Astrocyte (in vitro differentiated cells and primary cell): ENCODE data around the gene TTLL1. TPM values are rescaled to one million over a fixed set of nuclear protein-coding genes. Genes with fewer than 3 reads are reported as not detected.

Source experiments
- DNase-seq: peaks from one replicate; pipeline ENCODE4 v3.0.0-alpha.2; 2010; ENCODE audit warnings: low read depth
- FAIRE-seq: peaks from 2 replicates; lab custom pipeline; 2011; peaks lifted over from hg19 to GRCh38; lab: Jason Lieb, UNC
- H2AFZ ChIP-seq: 2 replicates; pipeline ENCODE4 v1.6.0; 2012; ENCODE audit warnings: low read depth, low read length, inconsistent platforms
- H3K27ac ChIP-seq: 2 replicates; pipeline ENCODE4 v1.5.1; 2011; ENCODE audit warnings: low read depth, low read length, inconsistent platforms
- H3K27me3 ChIP-seq: 2 replicates; pipeline ENCODE4 v1.6.0; 2011; ENCODE audit warnings: low read length, inconsistent platforms; ENCODE audit not compliant: insufficient read depth
- H3K36me3 ChIP-seq: 2 replicates; pipeline ENCODE4 v1.5.1; 2011; ENCODE audit warnings: low read length, inconsistent platforms; ENCODE audit not compliant: insufficient read depth
- H3K4me1 ChIP-seq: 2 replicates; pipeline ENCODE4 v1.5.1; 2011; ENCODE audit warnings: low read length, inconsistent platforms; ENCODE audit not compliant: insufficient read depth
- H3K4me2 ChIP-seq: 2 replicates; pipeline ENCODE4 v1.6.0; 2012; ENCODE audit warnings: low read length, inconsistent platforms
- H3K4me3 ChIP-seq: 2 replicates; pipeline ENCODE4 v1.5.1; 2011; ENCODE audit warnings: low read depth, mild to moderate bottlenecking, low read length, inconsistent platforms; ENCODE audit not compliant: insufficient read depth
- H3K79me2 ChIP-seq: 2 replicates; pipeline ENCODE4 v1.6.0; 2012; ENCODE audit warnings: mild to moderate bottlenecking, low read length, inconsistent platforms; ENCODE audit not compliant: insufficient read depth
- H3K9ac ChIP-seq: 2 replicates; pipeline ENCODE4 v1.6.0; 2012; ENCODE audit warnings: mild to moderate bottlenecking, low read length, inconsistent platforms
- H3K9me3 ChIP-seq: 2 replicates; pipeline ENCODE4 v1.5.1; 2012; ENCODE audit warnings: low read depth, mild to moderate bottlenecking, low read length, inconsistent platforms; ENCODE audit not compliant: insufficient read depth
- H4K20me1 ChIP-seq: 2 replicates; pipeline ENCODE4 v1.6.0; 2012; ENCODE audit warnings: low read length, inconsistent platforms; ENCODE audit not compliant: insufficient read depth
- H3K27ac Mint-ChIP-seq: one replicate; pipeline ENCODE4 v1.8.0; 2021; ENCODE audit warnings: mild to moderate bottlenecking, mixed read lengths; ENCODE audit not compliant: unreplicated experiment
- H3K27me3 Mint-ChIP-seq: one replicate; pipeline ENCODE4 v1.8.0; 2021; ENCODE audit warnings: low read depth, mixed read lengths; ENCODE audit not compliant: unreplicated experiment
- H3K36me3 Mint-ChIP-seq: one replicate; pipeline ENCODE4 v1.8.0; 2021; ENCODE audit warnings: low read depth, mixed read lengths; ENCODE audit not compliant: unreplicated experiment
- H3K4me1 Mint-ChIP-seq: one replicate; pipeline ENCODE4 v1.8.0; 2021; ENCODE audit warnings: low read depth, mixed read lengths; ENCODE audit not compliant: unreplicated experiment
- H3K4me3 Mint-ChIP-seq: one replicate; pipeline ENCODE4 v1.8.0; 2021; ENCODE audit warnings: mild to moderate bottlenecking, moderate library complexity, mixed read lengths; ENCODE audit not compliant: unreplicated experiment
- H3K9me3 Mint-ChIP-seq: one replicate; pipeline ENCODE4 v1.8.0; 2021; ENCODE audit warnings: mild to moderate bottlenecking, mixed read lengths; ENCODE audit not compliant: unreplicated experiment
- CTCF ChIP-seq: IDR thresholded peaks from 2 replicates; pipeline ENCODE4 v1.5.1; 2011; ENCODE audit warnings: low read depth, mild to moderate bottlenecking, inconsistent platforms, low read length, moderate library complexity; ENCODE audit not compliant: insufficient read depth
- EZH2 ChIP-seq: IDR thresholded peaks from 2 replicates; pipeline ENCODE4 v1.6.1; 2012; ENCODE audit warnings: mild to moderate bottlenecking, low read length, inconsistent platforms; ENCODE audit not compliant: insufficient read depth
- total RNA-seq: library from RNA; stranded (reverse); gene quantifications from 2 replicates; pipeline ENCODE4 v1.2.1, GENCODE V29; 2021

TTLL1 gene
- total RNA-seq, 1 donor from 2014 or later, result 10.7 TPM

DNA sequence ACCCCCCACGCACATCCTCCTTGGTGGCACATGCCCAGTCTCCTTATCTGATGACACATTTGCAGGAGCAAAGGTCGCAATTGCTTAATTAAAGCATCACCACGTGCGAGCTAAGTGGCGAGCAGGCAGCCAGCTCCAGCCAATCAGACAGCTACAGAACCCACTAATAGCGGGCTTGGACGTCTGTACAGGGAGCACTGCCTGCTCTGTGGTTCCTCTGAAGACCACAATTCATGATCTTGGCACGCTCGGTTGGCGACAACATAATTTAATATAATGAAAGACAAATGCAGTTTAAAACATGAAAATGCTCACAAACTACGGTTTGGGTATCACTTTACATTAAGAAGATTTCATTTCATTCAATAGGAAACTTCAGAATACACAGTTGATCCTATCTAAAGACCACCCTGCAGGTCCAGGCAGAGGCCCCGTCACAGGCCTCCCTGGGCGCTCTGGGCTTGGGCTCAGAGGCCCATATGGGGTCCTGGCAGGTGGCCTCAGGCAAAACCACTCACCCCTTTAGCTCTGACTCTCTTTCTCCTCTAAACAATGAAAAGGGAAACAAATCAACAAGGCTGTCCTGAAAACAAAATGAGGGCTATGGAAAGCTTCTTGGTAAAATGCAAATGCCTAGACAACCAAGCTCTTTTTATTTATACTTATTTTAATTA, 84.7 kb downstream of the TTLL1 start:
- Histone ChIP-seq H3K27ac (peak overlapping the region; percentile 56), H3K9ac (peak overlapping the region; percentile 30), H3K27me3 (no peaks in the 10 kb centered on the region), H3K79me2 (peaks cover 94% of the 10 kb centered on the region), H3K36me3 (no peaks in the 10 kb centered on the region), H3K4me1 (peaks cover 70% of the 10 kb centered on the region), H2AFZ (no peak overlapping the region), H4K20me1 (peaks cover 73% of the 10 kb centered on the region), H3K4me2 (peak overlapping the region; percentile 64), H3K9me3 (no peaks in the 10 kb centered on the region), H3K4me3 (peak overlapping the region; percentile 1)
- FAIRE-seq (no peak), DNase-seq (peak; percentile 77)
- H3K27me3 Mint-ChIP-seq, result no peaks in the 10 kb centered on the region
- no peaks in the 10 kb centered on the region for H3K36me3 Mint-ChIP-seq
- peak overlapping the region; percentile 95 for H3K27ac Mint-ChIP-seq
- no peak overlapping the region for H3K4me3 Mint-ChIP-seq
- no peak for TF ChIP-seq CTCF
- no peak for TF ChIP-seq EZH2
- no peaks in the 10 kb centered on the region for H3K9me3 Mint-ChIP-seq
- peaks cover 82% of the 10 kb centered on the region for H3K4me1 Mint-ChIP-seq

GRCh38 chr22:43002202-43002586, 87.0 kb downstream of the TTLL1 start:
- FAIRE-seq (peak; percentile 80), DNase-seq (peak; percentile 92)
- peaks cover 89% of the 10 kb centered on the region for H3K4me1 Mint-ChIP-seq
- peaks cover 1% of the 10 kb centered on the region for H3K36me3 Mint-ChIP-seq
- Histone ChIP-seq H3K9ac (peak overlapping the region; percentile 73), H3K79me2 (peaks cover 93% of the 10 kb centered on the region), H3K9me3 (no peaks in the 10 kb centered on the region), H3K4me1 (peaks cover 73% of the 10 kb centered on the region), H3K4me2 (peak overlapping the region; percentile 81), H3K27me3 (no peaks in the 10 kb centered on the region), H2AFZ (no peak overlapping the region), H3K4me3 (peak overlapping the region; percentile 40), H3K36me3 (no peaks in the 10 kb centered on the region), H4K20me1 (peaks cover 63% of the 10 kb centered on the region), H3K27ac (peak overlapping the region; percentile 87)
- TF ChIP-seq CTCF, result no peak
- no peak for TF ChIP-seq EZH2
- no peaks in the 10 kb centered on the region for H3K9me3 Mint-ChIP-seq
- H3K27ac Mint-ChIP-seq, result peak overlapping the region; percentile 94
- peak overlapping the region; percentile 63 for H3K4me3 Mint-ChIP-seq
- no peaks in the 10 kb centered on the region for H3K27me3 Mint-ChIP-seq
